Activated CD4-positive, alpha-beta memory T cell treated with anti-CD3 and anti-CD28 coated beads, Interleukin-2, amount 10 ng/mL, durations not matched to agents 7 days and 5 days (primary cell): ENCODE data around the gene TNS3. TPM values are rescaled to one million over a fixed set of nuclear protein-coding genes. Genes with fewer than 3 reads are reported as not detected.
"Not testable (repeated sequence)": the region's sequence is repeated elsewhere in the genome, so short reads cannot be mapped to it uniquely, and the experiment has no call there.

Experiments used
- CTCF ChIA-PET: fragments of 350-600 bp; sonication (Branson Sonifier 250); formaldehyde crosslinking; loops from one replicate; lab custom pipeline; 2021; ENCODE audit warnings: antibody characterized with exemption, inconsistent platforms; lab: Charles Lee
- POLR2A ChIA-PET: fragments of 350-600 bp; sonication (Branson Sonifier 250); formaldehyde crosslinking; loops from one replicate; lab custom pipeline; 2021; ENCODE audit warnings: antibody characterized with exemption; lab: Charles Lee
- DNase-seq: peaks from one replicate; pipeline ENCODE4 v3.0.0-alpha.2; 2020
- H3K27ac Mint-ChIP-seq: one replicate; pipeline ENCODE4 v1.8.0; 2021; ENCODE audit warnings: mild to moderate bottlenecking, mixed read lengths
- H3K27me3 Mint-ChIP-seq: one replicate; pipeline ENCODE4 v1.8.0; 2021; ENCODE audit warnings: mixed read lengths
- H3K36me3 Mint-ChIP-seq: one replicate; pipeline ENCODE4 v1.8.0; 2021; ENCODE audit warnings: low read depth, mixed read lengths
- H3K4me1 Mint-ChIP-seq: one replicate; pipeline ENCODE4 v1.8.0; 2021; ENCODE audit warnings: mixed read lengths
- H3K4me3 Mint-ChIP-seq: one replicate; pipeline ENCODE4 v1.8.0; 2021; ENCODE audit warnings: mild to moderate bottlenecking, mixed read lengths
- H3K9me3 Mint-ChIP-seq: one replicate; pipeline ENCODE4 v1.8.0; 2021; ENCODE audit warnings: mixed read lengths
- total RNA-seq, 2 experiments: library from RNA; stranded (reverse); gene quantifications; one replicate each; pipeline ENCODE4 v1.2.3, GENCODE V29; 2021

The TNS3 gene
- total RNA-seq, 2 experiments from 2014 or later, result 0.15 to 0.18 TPM

- Mint-ChIP-seq H3K9me3 (no peaks in the 10 kb centered on the region), H3K36me3 (no peaks in the 10 kb centered on the region), H3K27ac (no peak overlapping the region), H3K4me3 (no peak overlapping the region), H3K4me1 (no peaks in the 10 kb centered on the region), H3K27me3 (no peaks in the 10 kb centered on the region)
- no peak for DNase-seq
- ChIA-PET CTCF (no interaction called here), POLR2A (no interaction called here)
Observed at GRCh38 chr7:47449810-47450590, 131.9 kb downstream of the TNS3 start.

DNA sequence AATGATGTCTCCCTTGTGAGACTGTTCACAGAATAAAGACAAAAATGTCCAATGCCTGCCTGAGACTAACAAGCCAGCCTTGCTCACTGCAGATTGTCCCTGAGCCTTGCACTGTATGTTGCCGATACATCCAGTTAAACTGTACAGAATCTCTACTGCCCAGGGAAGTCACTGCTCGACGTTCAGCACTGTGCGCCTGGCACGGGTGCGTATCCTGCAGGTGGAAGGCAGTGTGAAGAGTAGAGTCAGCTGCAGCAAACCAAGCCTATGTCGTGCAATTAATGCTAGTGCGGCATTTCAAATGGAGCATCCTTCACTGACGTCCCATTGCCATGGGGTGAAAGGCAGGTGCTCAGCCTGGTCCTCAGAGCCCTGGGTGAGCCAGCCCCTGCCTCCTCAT lies 132.9 kb downstream of the TNS3 start:
- H3K27me3 Mint-ChIP-seq, result no peaks in the 10 kb centered on the region
- no peaks in the 10 kb centered on the region for H3K36me3 Mint-ChIP-seq
- no peaks in the 10 kb centered on the region for H3K9me3 Mint-ChIP-seq
- no peak overlapping the region for H3K4me3 Mint-ChIP-seq
- ChIA-PET CTCF (no interaction called here), POLR2A (no interaction called here)
- no peak overlapping the region for H3K27ac Mint-ChIP-seq
- H3K4me1 Mint-ChIP-seq, result no peaks in the 10 kb centered on the region
- no peak for DNase-seq

GRCh38 chr7:47447621-47448349 lies 134.1 kb downstream of the TNS3 start:
- Mint-ChIP-seq H3K9me3 (no peaks in the 10 kb centered on the region), H3K36me3 (no peaks in the 10 kb centered on the region), H3K27ac (no peak overlapping the region), H3K4me1 (no peaks in the 10 kb centered on the region), H3K4me3 (no peak overlapping the region), H3K27me3 (no peaks in the 10 kb centered on the region)
- DNase-seq, result no peak
- CTCF ChIA-PET, result no interaction called here
- POLR2A ChIA-PET, result no interaction called here

GRCh38 chr7:47446871-47447466 lies 134.9 kb downstream of the TNS3 start:
- no peaks in the 10 kb centered on the region for H3K27me3 Mint-ChIP-seq
- no peaks in the 10 kb centered on the region for H3K36me3 Mint-ChIP-seq
- H3K4me1 Mint-ChIP-seq, result no peaks in the 10 kb centered on the region
- no peaks in the 10 kb centered on the region for H3K9me3 Mint-ChIP-seq
- no peak overlapping the region for H3K27ac Mint-ChIP-seq
- POLR2A ChIA-PET, result no interaction called here
- DNase-seq, result no peak
- H3K4me3 Mint-ChIP-seq, result no peak overlapping the region
- CTCF ChIA-PET, result no interaction called here

- POLR2A ChIA-PET, result no interaction called here
- CTCF ChIA-PET, result no interaction called here
- H3K27ac Mint-ChIP-seq, result no peak overlapping the region
Observed at GRCh38 chr7:47444376-47445098, 137.4 kb downstream of the TNS3 start.

GRCh38 chr7:47443049-47443448 lies 138.9 kb downstream of the TNS3 start:
- no peaks in the 10 kb centered on the region for H3K36me3 Mint-ChIP-seq
- no peak overlapping the region for H3K4me3 Mint-ChIP-seq
- ChIA-PET POLR2A (no interaction called here), CTCF (no interaction called here)
- H3K9me3 Mint-ChIP-seq, result no peaks in the 10 kb centered on the region
- DNase-seq, result no peak
- no peaks in the 10 kb centered on the region for H3K27me3 Mint-ChIP-seq
- H3K27ac Mint-ChIP-seq, result no peak overlapping the region
- H3K4me1 Mint-ChIP-seq, result no peaks in the 10 kb centered on the region

More at GRCh38 chr7:47444376-47445098, 137.4 kb downstream of the TNS3 start:
- Mint-ChIP-seq H3K36me3 (no peaks in the 10 kb centered on the region), H3K9me3 (no peaks in the 10 kb centered on the region), H3K4me3 (no peak overlapping the region), H3K4me1 (no peaks in the 10 kb centered on the region), H3K27me3 (no peaks in the 10 kb centered on the region)
- no peak for DNase-seq

DNA sequence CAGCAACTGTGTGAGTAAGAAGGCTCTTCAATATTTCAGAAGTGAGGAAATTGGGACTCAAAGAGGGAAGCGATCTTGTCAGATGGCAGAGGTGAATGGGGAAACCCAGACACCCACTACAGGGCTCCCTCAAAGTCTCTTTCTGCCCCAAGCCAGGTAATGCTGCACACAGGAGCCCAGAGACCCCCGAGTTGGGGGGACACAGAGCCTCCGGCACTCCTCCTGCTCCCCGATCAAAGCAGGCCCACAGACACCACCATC lies 139.4 kb downstream of the TNS3 start:
- no peaks in the 10 kb centered on the region for H3K9me3 Mint-ChIP-seq
- ChIA-PET CTCF (no interaction called here), POLR2A (interaction anchor here (0.7 kb wide), 1 partner anchor 287 kb away, joined by 3 read pairs; no protein-coding TSS in a partner anchor)

GRCh38 chr7:47441796-47442604 lies 139.9 kb downstream of the TNS3 start:
- ChIA-PET POLR2A (interaction anchor here (0.7 kb wide), 1 partner anchor 288 kb away, joined by 3 read pairs; no protein-coding TSS in a partner anchor), CTCF (no interaction called here)
- H3K27me3 Mint-ChIP-seq, result no peaks in the 10 kb centered on the region
- H3K27ac Mint-ChIP-seq, result no peak overlapping the region
- H3K4me3 Mint-ChIP-seq, result no peak overlapping the region
- H3K4me1 Mint-ChIP-seq, result no peaks in the 10 kb centered on the region
- no peaks in the 10 kb centered on the region for H3K9me3 Mint-ChIP-seq
- no peaks in the 10 kb centered on the region for H3K36me3 Mint-ChIP-seq
- no peak for DNase-seq

More for the DNA sequence above, 139.4 kb downstream of the TNS3 start:
- no peak for DNase-seq
- Mint-ChIP-seq H3K27ac (no peak overlapping the region), H3K4me3 (no peak overlapping the region), H3K27me3 (no peaks in the 10 kb centered on the region), H3K36me3 (no peaks in the 10 kb centered on the region), H3K4me1 (no peaks in the 10 kb centered on the region)

GRCh38 chr7:47441048-47441447 lies 140.9 kb downstream of the TNS3 start:
- H3K9me3 Mint-ChIP-seq, CTCF ChIA-PET, H3K27me3 Mint-ChIP-seq, DNase-seq, H3K4me3 Mint-ChIP-seq, H3K4me1 Mint-ChIP-seq, H3K36me3 Mint-ChIP-seq, H3K27ac Mint-ChIP-seq, POLR2A ChIA-PET: not testable (repeated sequence)

GRCh38 chr7:47440320-47440719 lies 141.6 kb downstream of the TNS3 start:
- Mint-ChIP-seq H3K27me3 (no peaks in the 10 kb centered on the region), H3K27ac (no peak overlapping the region), H3K4me1 (no peaks in the 10 kb centered on the region), H3K36me3 (no peaks in the 10 kb centered on the region), H3K4me3 (no peak overlapping the region), H3K9me3 (no peaks in the 10 kb centered on the region)
- CTCF ChIA-PET, result no interaction called here
- POLR2A ChIA-PET, result no interaction called here
- no peak for DNase-seq

GRCh38 chr7:47439181-47439667 lies 142.7 kb downstream of the TNS3 start:
- H3K27me3 Mint-ChIP-seq, result no peaks in the 10 kb centered on the region
- POLR2A ChIA-PET, result no interaction called here
- CTCF ChIA-PET, result no interaction called here
- H3K36me3 Mint-ChIP-seq, result no peaks in the 10 kb centered on the region
- no peak for DNase-seq
- no peaks in the 10 kb centered on the region for H3K9me3 Mint-ChIP-seq
- H3K4me3 Mint-ChIP-seq, result no peak overlapping the region
- no peak overlapping the region for H3K27ac Mint-ChIP-seq
- H3K4me1 Mint-ChIP-seq, result no peaks in the 10 kb centered on the region

DNA sequence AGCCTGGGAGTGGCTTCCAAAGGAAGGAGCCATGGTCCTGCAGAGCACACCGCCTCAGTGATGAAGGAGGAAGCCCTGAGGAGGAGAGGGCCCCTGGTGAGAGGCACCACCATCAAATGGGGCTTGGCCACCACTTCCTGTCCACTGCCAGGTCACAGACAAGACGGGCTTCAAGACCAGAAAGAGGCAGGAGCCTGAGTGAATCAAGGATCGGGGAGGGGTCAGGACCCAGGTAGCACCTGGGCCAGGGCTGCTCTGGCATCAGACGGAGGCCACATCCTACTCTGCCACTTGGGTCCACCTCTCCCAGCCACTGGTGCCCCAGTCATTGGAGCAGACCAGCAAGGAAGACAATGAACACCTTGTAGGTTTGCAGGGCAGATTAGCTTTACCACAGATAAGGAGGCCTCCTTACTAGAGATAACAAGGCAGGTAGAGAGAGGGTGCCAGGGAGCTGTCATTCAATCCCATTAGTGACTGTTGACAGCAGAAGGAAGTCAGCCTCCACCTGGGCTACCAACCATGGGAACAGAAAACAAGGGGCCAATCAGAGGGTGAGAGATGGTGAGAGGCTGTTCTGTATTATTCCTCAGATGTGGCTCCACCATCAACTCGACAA lies 143.4 kb downstream of the TNS3 start:
- DNase-seq, result no peak
- H3K27ac Mint-ChIP-seq, result no peak overlapping the region
- no peaks in the 10 kb centered on the region for H3K36me3 Mint-ChIP-seq
- no peaks in the 10 kb centered on the region for H3K4me1 Mint-ChIP-seq
- H3K9me3 Mint-ChIP-seq, result no peaks in the 10 kb centered on the region
- no peak overlapping the region for H3K4me3 Mint-ChIP-seq
- H3K27me3 Mint-ChIP-seq, result no peaks in the 10 kb centered on the region
- POLR2A ChIA-PET, result no interaction called here
- CTCF ChIA-PET, result no interaction called here
